EL (cell line): ENCODE measurements around the gene SPATS2L.

Source experiments
- DNase-seq: peaks from one replicate; pipeline ENCODE4 v3.0.0-alpha.2; 2016

SPATS2L gene

DNA sequence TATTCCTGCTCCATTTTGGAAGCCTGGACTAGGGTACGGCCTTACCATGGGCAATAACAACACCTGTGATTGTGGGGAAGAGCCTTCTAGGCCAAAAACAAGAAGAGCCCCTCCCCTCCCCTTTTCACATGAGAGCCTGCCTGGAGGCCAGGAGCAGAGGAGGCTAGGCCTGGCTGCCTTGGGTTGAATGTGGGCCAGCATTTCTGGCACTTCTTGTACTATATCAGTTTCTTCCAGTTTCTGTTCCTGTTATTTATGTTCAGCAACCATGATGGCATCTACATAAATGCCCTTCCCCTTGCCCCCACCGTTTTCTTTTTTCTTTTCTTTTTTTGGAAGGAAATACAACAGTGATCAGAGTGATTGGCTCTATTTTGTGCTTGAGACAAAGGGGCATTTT is 145.0 kb downstream of the SPATS2L start:
- DNase-seq: no peak

DNA sequence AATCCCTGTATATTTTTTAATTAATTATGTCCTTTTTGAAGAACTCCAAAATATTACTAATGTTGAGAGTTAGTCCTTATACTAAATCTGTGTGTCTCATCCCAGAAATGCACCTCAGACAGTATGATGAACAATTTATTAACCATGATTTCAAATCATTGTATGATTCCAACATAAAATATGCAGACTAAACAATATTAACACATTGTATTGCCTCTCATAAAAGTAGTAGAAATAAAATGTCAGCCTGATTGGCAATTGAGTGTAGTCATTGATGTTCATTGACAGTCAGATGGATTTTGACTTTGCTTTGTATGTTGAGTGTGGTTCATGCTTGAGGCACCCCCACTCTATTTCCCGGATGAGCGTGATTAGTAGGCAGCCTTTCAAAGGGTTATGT is 145.9 kb downstream of the SPATS2L start:
- DNase-seq: no peak

DNA sequence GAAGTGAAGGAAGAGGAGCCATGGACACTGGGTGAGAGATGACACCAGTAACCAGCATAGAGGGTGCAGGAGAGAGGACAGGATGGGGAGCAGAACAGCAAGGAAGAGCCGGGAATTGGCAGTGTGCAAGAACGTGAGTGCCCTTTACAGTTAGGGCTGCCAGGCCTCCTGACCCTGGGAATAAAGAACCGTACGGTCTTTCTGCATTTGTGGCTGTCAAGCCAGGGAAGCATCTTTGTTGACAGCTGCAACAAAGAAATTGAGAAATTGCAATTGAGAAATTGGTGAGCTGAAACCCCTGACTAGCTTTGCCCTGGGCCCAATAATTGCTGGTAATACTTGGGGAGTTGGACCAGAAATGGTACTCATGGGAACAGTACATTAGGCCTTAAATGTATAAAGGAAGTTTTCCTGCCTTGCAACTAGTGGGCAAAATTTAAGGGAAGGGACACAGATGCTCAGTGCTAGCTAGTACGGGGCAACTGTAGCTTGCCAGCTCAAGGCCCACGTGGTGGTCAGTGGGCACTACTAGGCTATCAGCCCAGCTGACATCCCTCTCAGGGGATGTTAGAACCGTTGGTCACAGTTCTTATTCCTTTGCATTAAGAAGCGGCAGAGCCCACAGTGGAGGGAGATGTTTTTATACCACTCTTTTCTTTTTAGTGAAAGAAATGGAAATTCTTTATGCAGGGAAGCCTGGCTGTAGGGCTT is 146.8 kb downstream of the SPATS2L start:
- DNase-seq: no peak

DNA sequence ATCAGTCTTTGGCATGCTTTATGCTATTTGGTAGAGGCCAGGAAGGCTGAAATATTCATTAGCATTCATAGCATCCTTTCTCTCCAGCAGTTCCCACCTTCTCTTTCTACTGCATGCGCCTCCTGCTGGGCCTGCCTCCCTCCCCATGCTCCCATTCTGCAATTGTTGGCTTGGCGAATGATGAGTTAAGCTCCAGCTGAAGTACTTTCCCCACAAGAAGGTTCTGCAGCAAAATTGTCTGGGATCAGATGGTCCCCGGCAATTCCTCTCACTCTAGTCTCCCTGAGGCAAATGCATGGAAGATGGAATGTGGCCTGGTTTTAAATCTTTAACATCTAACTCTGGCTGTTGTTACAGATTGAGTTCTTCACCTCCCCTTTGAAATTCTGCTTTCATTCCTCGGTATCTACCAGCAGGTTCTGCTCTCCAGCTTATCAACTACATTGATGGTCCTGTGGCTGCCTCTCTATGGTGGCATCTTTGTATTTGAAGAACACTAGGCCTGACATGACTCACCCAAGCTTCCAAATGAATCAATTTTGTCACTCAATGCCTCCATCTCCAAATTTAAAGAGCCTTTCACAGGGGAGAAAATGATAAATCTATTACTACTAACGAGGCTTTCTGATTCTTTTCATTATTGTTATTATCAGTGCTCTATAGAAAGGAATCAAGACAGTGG is 147.5 kb downstream of the SPATS2L start:
- DNase-seq: no peak

DNA sequence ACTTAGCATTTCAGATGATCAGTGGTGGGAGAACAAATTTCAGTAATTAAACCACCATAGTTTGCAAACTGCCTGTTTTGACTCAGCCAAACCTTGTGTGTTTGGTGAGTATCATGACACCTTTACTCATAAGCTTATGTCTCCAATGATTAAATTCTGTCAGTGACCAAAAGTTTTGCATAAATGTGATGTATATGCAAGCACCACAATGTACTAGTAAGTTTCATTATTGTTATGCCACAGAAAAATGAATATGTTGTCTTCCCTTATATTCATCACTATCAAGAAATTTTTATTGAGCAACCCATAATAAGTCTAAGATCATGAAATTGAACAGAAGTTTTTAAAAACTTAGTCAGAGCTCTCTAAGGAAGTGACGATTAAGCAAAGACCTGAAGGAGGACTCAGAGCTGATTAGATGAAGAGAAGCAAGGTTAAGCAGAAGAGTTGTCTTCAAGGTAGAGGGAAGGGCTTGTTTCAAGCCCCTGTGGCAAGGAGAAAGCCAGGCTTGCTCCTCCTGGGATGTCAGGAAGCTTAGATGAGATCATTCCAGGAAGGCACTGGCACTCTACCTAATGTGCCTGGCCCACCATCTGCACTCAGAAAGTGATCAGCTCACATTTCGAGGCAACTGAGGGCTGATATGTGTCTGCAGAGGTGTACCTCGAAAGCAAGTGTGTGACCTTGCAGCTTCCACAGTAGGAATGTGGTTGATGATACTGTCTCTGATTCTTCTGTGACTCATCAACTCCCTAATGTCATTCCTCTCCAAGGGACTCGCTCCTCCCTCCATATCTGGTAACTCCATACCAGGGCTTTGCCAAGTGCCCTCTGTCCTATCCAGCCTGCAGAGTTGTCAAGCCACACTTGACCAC is 148.7 kb downstream of the SPATS2L start:
- DNase-seq: peak; percentile 83

DNA sequence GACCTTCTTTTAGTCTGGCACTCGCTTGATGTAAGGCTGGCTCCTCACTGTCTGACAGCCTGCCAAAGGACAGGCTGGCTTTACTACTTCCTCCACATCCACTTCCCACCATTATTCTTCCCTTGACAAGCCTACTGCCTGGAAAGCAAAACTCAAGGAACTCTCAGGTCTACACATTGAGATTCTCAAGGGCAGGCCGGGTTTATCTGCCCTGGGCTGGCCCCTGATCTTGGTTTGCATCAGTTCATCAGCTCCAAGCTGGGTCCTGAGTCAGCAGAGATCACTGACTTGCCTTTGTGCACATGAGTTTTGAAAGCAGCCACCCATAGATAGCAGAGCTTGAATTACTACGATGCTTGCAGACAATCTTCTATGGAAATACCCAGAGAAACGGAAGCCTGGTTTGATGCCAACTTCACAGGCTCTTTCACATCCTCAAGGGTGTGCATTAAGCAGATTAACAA is 149.5 kb downstream of the SPATS2L start:
- DNase-seq: no peak

DNA sequence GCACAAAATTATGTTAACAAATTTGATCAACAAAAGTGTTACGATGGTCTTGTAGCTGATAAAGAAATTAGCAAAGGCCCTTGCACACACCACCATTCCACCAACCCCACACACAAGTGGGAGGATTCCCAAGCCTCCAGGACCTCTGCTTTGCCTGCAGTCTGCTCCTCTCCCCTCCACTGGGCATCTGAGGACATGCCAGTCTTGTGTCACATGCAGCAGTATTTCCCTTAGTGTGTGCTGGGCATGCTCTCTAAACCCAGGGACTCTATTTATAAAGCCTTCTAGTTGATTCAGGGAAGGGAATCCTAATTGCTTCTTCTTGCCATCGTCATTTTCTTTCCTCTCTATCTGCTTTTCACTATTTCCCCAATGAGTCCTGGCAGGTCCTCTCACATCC is 150.1 kb downstream of the SPATS2L start:
- no peak for DNase-seq

DNA sequence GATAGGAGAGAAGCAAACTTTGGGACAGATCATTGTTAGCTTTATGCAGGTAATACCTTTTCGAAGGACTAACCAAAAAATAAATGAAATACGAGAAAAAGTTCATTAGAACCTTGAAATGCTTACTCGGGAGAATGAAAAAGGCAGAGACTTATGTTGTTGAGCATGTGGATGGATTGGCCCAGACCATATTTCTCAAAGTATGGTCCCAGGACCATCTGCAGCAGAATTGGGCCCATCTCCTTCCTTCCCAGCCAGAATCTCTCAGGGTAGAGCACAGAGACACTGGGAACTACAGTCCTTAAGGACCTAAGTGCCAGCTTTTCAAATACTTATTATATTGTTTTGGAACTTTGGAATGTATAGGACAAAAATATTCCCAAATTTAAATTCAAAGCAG is 152.6 kb downstream of the SPATS2L start:
- DNase-seq: no peak

DNA sequence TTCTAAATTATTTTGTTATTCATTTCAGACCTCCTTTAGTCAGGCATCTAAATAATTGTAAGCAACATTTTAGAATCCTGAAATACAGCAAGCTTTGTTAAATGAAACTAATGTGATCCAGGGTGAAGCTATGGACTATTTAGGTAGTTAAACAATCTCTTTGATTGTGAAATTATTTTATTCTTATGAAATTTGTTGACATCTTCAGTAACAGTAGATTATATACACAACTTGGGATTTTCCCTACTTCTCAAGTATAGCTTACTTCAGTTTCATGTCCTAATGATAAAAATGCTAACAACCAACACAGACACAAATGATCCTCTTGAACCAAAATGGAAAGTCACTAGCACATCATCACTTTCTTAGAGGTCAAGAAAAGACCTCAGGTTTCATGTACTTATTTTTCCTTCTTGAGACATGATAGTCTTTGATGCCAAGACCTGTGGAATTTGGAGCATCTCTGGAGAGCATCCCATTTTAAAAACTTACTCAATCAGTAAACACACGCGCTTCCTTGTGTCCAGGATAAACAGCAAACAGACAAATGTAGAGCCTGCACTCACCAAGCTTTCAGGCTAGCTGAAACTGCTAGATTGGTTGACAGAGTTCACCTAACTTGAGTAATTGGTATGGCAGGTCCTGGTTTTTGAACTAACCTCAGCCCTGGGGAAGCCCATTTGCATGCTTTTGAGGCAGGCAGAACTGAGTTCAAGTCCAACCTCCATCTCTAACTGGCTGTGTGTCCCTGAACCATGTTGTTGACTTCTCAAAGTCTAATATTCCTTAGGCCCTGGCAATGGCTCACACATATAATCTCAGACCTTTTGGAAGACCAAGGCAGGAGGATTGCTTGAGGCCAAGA is 155.6 kb downstream of the SPATS2L start:
- DNase-seq: no peak

DNA sequence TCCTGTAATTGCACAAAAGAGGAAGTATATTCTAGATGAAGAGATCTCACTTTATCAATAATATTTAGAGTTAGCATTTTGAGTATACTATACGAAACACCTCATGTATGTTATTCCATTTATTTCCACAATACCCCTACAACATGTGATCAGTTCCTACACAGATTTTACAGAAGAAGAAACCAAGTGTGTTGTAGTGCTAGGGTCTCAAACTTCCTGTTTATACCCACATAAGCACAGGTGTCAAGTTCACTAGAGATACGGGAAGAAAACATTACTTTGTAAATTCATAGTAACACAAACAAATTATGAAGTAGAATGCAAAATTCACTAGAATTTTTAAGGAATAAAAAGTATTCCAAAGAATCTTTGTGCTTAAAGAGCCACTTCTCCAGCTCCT is 157.0 kb downstream of the SPATS2L start:
- DNase-seq: no peak

DNA sequence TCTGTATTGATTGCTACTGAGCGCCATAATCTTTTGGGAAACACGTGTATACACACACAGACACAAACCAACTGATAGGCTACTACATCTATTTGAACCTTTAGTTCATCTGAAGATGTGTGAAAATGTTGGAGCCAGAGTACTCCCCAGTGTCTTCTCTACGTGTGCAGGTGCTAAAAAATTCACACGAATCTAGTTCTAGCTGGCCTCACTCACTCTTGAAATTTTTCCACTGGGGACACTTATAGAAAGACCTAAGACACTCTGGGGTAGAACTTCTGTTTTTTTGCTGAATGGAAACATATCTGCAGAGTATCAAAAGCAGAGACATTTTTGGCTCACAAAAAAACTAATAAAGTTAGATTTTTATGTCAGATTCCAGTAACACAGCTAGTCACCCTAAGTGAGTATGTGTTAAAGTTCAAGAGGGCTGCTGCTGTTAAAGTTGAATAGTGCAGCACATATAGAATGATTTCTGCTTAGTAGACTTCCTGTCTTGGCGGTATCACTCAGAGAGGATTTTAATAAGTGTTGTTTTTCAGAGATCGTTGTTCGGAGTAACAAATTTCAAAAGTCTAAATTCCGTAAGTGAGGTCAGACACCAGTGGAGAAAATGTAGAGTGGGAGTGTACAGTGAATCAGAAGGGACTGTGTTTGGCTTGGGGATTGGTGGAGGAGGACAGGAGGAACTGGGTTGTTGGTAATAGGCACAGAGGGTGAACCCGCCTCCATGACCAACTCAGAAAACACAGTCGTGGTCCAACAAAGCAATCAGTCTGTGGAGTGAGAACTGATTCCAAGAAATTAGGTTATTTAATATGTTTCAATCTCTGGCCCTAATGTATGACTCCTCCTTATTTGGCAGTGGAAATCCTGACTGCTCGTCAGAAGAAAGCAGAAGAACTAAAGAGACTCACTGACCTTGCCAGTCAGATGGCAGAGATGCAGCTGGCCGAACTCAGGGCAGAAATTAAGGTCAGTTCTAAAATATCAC is 160.2 kb downstream of the SPATS2L start:
- no peak for DNase-seq

DNA sequence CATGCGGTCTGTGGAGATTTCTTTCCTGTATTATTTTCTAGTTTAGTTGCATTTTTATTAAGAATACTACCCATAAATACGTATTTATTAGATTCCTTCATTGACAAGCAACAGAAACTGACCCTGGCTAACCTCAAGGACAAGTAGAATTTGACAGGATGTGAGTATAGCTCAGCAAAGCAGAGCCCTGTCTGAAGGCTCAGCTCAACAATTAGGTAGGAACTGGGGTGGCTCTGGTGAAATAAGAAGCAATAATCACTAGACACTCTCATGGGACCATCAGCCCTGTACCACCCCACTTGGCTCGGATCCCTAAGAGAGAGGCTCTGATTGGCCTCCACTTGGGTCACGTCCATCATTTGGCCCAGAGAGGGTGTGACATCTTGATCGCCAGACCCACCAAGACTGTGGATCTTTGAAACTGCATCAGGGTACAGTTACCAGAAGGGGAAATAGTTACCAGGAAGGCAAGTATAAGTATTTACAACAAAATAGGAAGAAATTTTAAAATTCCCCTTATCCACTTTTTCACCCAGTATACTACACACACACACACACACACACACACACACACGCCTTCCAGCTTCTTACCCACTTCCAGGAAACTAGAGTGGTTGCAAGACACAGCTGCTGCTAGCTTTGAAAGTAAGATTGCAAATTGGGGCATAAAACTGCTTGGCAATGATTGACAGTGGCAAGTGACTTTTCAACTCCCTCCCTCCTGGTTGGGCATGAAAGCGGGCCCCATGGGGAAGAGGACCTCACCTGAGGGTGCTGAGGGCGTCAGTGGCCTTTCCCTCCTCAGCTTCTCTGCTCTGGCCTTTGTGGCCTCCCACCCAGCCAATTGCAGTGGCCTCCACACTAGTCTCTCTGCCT is 161.6 kb downstream of the SPATS2L start:
- no peak for DNase-seq

DNA sequence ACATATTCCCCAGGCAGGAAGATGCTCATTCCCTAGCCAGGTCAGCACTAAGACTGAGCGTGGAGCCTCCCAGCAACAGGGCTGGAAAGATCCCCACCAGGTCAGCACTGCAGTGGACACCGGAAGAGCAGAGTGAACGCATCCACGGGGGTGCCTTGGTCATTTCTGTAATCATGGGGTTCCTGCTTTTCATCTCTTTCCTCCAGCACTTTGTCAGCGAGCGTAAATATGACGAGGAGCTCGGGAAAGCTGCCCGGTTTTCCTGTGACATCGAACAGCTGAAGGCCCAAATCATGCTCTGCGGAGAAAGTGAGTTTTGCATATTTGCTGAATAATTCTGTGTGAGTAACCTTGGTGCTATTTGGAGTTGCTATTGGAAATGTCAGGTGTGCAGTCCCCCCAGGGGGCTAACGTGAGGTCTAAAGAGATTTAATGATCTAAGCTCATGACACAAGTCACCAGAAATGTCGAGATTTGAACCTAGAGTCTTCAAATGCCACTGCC is 163.3 kb downstream of the SPATS2L start:
- no peak for DNase-seq

DNA sequence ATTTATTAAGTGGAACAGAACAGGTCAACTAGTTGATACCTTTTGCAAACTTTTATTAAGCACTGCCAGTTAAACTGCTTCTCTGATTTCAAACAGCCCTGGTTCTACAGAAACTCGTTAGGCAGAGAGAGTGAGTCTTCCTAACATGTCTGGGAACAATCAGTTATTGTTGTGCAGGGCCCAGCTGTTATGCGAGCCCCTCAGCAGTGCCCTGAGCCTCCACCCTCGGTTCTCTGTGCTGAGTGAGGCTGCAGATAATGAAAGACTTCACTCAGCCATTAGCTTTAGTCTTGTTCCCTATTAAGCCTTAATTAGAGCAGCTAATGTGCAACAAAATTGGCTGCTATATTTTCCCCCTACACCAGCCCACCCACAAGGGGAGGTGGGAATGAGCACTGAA is 163.7 kb downstream of the SPATS2L start:
- DNase-seq: no peak

DNA sequence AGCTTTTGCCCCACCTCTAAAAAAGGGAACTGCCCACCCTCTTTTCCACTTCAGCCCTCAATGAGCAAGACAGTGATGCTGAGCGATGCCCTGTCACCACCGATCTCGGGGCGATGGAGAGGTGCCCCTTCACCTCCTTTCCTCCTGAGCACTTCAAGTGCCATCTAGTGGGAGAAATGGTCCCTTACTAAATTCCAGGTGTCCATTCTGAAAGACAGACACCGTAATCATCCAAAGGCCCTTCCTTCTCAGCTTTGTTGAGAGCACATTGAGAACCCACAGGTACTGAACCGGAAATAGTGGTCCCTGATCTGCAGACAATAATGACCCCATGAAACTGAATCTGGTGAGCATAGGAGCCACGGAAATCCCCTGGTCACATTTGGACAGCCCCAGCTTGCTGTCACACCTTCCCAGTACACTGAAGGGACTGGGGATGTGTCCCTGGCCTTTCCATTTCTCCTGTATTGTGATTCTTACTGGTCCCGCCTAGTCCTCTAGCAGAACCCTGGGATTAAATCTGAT is 164.9 kb downstream of the SPATS2L start:
- peak; percentile 23 for DNase-seq

DNA sequence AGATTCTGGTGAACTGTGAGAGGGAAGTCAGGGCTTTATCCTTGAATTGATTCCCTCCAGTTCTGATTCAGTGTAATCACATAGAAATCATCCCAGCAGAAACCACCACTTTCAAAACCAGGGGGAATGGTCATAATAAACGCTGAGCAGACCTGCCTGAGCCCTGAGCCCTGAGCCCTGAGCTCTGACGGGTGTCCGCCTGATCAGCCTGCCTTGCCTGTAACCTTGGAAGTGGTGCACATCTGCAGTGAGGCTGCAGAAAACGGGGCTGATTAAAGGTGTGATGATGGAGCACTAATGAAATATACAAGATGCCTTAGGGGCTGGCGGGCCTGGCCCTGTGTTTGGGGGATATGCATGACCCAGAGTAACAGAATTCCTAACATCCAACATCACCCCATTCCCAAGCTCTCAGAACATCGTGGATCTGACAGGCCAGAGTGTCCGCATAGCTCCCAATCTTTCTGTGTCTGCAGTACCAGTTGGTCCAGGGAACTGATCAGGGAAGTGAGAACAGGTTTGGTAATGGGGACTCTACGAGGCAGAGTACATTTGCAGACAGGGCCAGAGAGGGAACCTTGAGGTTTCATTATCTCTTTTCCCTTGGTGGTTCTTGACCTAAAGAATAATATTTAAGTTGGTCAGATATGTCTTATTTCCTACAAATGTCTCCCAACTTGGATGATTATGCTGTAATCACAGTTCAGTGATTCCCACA is 165.6 kb downstream of the SPATS2L start:
- DNase-seq: no peak

DNA sequence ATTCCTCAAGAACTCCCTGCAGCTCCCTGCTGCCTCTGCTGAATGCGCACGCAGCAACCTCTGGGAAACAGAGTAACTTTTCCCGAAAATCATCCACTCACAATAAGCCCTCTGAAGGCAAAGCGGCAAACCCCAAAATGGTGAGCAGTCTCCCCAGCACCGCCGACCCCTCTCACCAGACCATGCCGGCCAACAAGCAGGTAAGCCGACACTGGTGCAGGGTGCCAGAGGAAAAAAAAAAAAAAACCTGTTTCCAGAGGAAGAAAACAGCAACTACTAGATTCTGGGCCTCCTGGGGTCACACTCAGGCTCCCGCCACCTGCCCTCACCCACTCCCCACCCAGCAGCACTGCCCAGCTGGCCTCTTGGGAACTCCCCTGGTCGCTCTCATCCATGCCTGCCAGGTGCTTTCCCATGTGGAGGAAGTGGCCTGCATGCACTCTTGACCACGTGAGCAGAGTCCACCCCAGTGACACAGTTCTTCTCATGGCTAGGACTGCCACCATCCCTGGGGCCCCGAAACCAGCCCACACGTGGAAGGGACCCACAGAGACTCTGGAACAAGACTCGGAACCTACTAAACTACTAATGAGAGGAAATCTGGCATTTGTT is 166.5 kb downstream of the SPATS2L start:
- no peak for DNase-seq

DNA sequence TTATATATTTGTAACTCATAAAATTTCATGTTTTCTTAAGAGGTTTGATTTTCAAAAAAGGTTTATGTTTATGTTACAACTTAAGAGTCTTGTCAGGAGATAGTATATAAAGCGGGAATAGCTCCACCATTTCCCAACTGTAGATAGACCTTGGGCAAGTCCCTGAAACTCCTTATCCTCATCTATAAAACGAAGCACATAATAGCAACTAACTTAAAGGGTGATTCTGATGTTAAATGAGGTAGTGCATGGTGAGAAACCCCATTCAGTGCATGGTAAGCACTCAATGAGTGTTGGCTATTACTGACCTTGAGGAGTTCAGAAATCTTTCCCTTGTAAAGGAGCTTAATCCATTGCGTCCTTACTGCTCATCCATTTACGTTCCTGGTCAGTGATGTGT is 169.3 kb downstream of the SPATS2L start:
- DNase-seq: no peak

DNA sequence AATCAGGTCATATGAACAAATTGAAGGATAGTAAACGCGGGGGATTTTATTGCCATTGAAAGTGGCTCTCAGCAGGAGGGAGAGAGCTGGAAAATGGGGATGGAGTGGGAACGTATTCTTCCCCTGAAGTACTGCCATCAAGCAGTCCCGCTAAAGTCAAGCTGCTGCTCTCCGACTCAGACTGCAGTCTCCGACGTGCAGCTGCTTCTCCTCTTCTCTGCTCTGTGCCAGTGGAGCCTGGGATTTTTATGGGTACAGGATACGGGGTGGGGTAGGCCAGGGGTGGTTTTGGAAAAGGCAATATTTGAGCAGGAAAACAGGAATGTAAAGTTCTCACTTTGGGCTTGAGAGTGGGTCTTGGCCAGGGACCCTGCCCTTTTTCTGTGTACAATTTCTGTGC is 170.3 kb downstream of the SPATS2L start:
- DNase-seq: no peak
